ENCODE data around the gene H3-3A. TPM values are rescaled to one million over a fixed set of nuclear protein-coding genes. Genes with fewer than 3 reads are reported as not detected.

H3-3A gene
- total and polyA plus RNA-seq, 2 of the 8 experiments (the other 6 are each of a cell fraction or from before 2014, with no cell fraction given) = 1,157 to 1,223 TPM

GRCh38 chr1:226078374-226078773, 15.9 kb downstream of the H3-3A start:
- FAIRE-seq (no peak), DNase-seq (ENCODE audit: low read depth in 1 of 2, low spot score in 2 of 2) (no peak)
- no peak overlapping the region for H4K91ac ChIP-seq (replicated peaks; ENCODE audit: insufficient read length, low read length)
- peak overlapping the region in 1 of 4 experiments; percentile 40; a peak in 1 of 7 replicates for H3K9ac ChIP-seq (replicated peaks in 1 of 4; ENCODE audit: extremely low read depth in 1 of 4, low read depth in 3 of 4, low read length in 3 of 4)
- H3K23ac ChIP-seq (ENCODE audit: insufficient read length) = no peak overlapping the region
- H3K56ac ChIP-seq (replicated peaks; ENCODE audit: insufficient read length, low read depth, low read length) = no peak overlapping the region
- H2BK120ac ChIP-seq (replicated peaks; ENCODE audit: low read depth, low read length) = no peak overlapping the region
- no peak overlapping the region for H3K4me3 ChIP-seq (ENCODE audit: extremely low read depth in 1 of 4, insufficient read depth in 2 of 4, low read depth in 3 of 4, low read length in 4 of 4)
- peaks cover 0 to 11% (median 0%) of the 10 kb centered on the region in 4 experiments; a peak in 2 of 8 replicates for H3K36me3 ChIP-seq (ENCODE audit: control insufficient read depth in 2 of 4, insufficient read depth in 4 of 4, low read length in 3 of 4)
- H4K5ac ChIP-seq (ENCODE audit: insufficient read length, low read depth, low read length) = no peak overlapping the region
- no peaks in the 10 kb centered on the region for H3K9me3 ChIP-seq (ENCODE audit: insufficient read depth in 2 of 2, low read depth in 1 of 2, low read length in 1 of 2)
- H3K23me2 ChIP-seq (ENCODE audit: low read depth, low read length) = no peaks in the 10 kb centered on the region; the same call in 1 of the 2 replicates
- no peak overlapping the region for H2BK5ac ChIP-seq (ENCODE audit: low read depth, low read length)
- no peak overlapping the region for H2AFZ ChIP-seq (ENCODE audit: low read length)
- CTCF ChIA-PET (ENCODE audit: partially characterized antibody) = interaction anchor here (0.9 to 6.4 kb wide), 7 partner anchors 11 to 325 kb away, joined by 3 to 36 read pairs (median 3); no protein-coding TSS in a partner anchor
- no peak overlapping the region for H2BK20ac ChIP-seq (ENCODE audit: low read length)
- no peak overlapping the region for H2BK15ac ChIP-seq (ENCODE audit: low read length)
- H3K18ac ChIP-seq (ENCODE audit: extremely low read depth, low read length) = no peak overlapping the region
- H3K4me1 ChIP-seq (replicated peaks in 1 of 4; ENCODE audit: control insufficient read depth in 3 of 4, insufficient read depth in 4 of 4, low read length in 3 of 4) = peaks cover 0 to 5% (median 2%) of the 10 kb centered on the region in 4 experiments; a peak in 5 of 7 replicates
- H4K8ac ChIP-seq (ENCODE audit: extremely low read depth, insufficient read depth, low read length) = no peak overlapping the region
- no peak overlapping the region for H3K27ac ChIP-seq (ENCODE audit: low read depth, low read length)
- no peak overlapping the region for H3K4ac ChIP-seq (replicated peaks; ENCODE audit: insufficient read length, low read depth, low read length)
- POLR2A ChIA-PET (ENCODE audit: partially characterized antibody) = interaction anchor here (1.0 to 6.0 kb wide), 7 partner anchors 9 to 33 kb away, joined by 3 to 43 read pairs (median 5); partner anchors contain the start of gene H3-3A
- peaks cover 0 to 8% (median 5%) of the 10 kb centered on the region in 4 experiments; a peak in 3 of 7 replicates for H3K27me3 ChIP-seq (replicated peaks in 1 of 4; ENCODE audit: control insufficient read depth in 3 of 4, extremely low read depth in 1 of 4, insufficient read depth in 3 of 4, low read length in 3 of 4)
- WGBS, 2 experiments (ENCODE audit: extremely low coverage in 1 of 2, insufficient coverage in 1 of 2, insufficient read length in 1 of 2, insufficient replicate concordance in 2 of 2, low coverage in 1 of 2, low lambda C conversion rate in 2 of 2, missing lambda C conversion rate in 1 of 2) = 84% methylated on average over 9 of the region's 9 CpGs; no CpG with 5 or more reads in 1 of the 2 experiments
- no peaks in the 10 kb centered on the region for H4K20me1 ChIP-seq (replicated peaks in 1 of 2; ENCODE audit: control insufficient read depth in 1 of 2, insufficient read depth in 2 of 2, low read length in 2 of 2)
- H3K14ac ChIP-seq (ENCODE audit: insufficient read length) = no peak overlapping the region
- H3K79me1 ChIP-seq (ENCODE audit: low read depth, low read length) = no peaks in the 10 kb centered on the region; the same call in 1 of the 2 replicates
- TF ChIP-seq JUN (IDR thresholded peaks at IDR 0.05; ENCODE audit: low read depth, low read length) (no peak), JUND (IDR thresholded peaks at IDR 0.05; ENCODE audit: low read length) (no peak), SIX5 (IDR thresholded peaks at IDR 0.05; ENCODE audit: low read depth, low read length) (no peak), HDAC2 (IDR thresholded peaks at IDR 0.05; ENCODE audit: borderline replicate concordance in 1 of 2, low read depth in 2 of 2, low read length in 2 of 2) (no peak), CHD1 (IDR thresholded peaks at IDR 0.05; ENCODE audit: low read depth, low read length) (no peak), HDAC6 (IDR thresholded peaks at IDR 0.05; ENCODE audit: low read depth, low read length) (no peak), MAX (IDR thresholded peaks at IDR 0.05) (no peak), SRF (IDR thresholded peaks at IDR 0.05; ENCODE audit: low read depth, low read length) (no peak)
- TF ChIP-seq, protein P1, sequence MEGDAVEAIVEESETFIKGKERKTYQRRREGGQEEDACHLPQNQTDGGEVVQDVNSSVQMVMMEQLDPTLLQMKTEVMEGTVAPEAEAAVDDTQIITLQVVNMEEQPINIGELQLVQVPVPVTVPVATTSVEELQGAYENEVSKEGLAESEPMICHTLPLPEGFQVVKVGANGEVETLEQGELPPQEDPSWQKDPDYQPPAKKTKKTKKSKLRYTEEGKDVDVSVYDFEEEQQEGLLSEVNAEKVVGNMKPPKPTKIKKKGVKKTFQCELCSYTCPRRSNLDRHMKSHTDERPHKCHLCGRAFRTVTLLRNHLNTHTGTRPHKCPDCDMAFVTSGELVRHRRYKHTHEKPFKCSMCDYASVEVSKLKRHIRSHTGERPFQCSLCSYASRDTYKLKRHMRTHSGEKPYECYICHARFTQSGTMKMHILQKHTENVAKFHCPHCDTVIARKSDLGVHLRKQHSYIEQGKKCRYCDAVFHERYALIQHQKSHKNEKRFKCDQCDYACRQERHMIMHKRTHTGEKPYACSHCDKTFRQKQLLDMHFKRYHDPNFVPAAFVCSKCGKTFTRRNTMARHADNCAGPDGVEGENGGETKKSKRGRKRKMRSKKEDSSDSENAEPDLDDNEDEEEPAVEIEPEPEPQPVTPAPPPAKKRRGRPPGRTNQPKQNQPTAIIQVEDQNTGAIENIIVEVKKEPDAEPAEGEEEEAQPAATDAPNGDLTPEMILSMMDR (IDR thresholded peaks at IDR 0.05; ENCODE audit: control extremely low read depth in 1 of 3, insufficient read depth in 1 of 3, low read depth in 1 of 3, low read length in 3 of 3) = no peak
- H3K79me2 ChIP-seq (ENCODE audit: control insufficient read depth in 1 of 2, insufficient read depth in 2 of 2, low read length in 2 of 2) = no peaks in the 10 kb centered on the region
- H3K4me2 ChIP-seq (ENCODE audit: insufficient read depth in 1 of 2, low read depth in 2 of 2, low read length in 2 of 2) = no peak overlapping the region
- no peak overlapping the region for H2BK12ac ChIP-seq (ENCODE audit: low read depth, low read length)
- H2AK5ac ChIP-seq (ENCODE audit: low read depth, low read length) = no peak overlapping the region

Data from H1 (cell line).